ENCODE data around the gene USH2A.

Gene USH2A

DNA sequence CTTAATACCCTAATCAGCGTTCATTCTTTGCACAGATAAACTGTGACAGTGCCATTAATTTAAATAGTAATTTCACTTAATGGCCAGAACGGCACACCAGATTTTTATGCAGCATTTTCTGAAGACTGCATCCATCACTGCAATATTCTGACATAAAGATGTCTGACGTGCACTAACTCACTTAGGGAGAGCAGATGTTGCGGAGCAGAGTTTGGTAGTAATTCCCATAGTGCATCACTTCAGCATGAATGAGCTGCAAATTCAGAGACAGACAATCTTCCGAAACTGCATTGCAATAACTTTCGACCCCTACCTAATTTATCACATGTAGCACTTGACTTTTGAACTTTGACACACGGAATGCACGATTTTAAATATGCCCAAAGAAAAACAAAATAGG, 630.8 kb downstream of the USH2A start:
- POLR2A ChIA-PET = no interaction called here
- no peak for DNase-seq (ENCODE audit: extremely low spot score)
- TF ChIP-seq, protein P1, sequence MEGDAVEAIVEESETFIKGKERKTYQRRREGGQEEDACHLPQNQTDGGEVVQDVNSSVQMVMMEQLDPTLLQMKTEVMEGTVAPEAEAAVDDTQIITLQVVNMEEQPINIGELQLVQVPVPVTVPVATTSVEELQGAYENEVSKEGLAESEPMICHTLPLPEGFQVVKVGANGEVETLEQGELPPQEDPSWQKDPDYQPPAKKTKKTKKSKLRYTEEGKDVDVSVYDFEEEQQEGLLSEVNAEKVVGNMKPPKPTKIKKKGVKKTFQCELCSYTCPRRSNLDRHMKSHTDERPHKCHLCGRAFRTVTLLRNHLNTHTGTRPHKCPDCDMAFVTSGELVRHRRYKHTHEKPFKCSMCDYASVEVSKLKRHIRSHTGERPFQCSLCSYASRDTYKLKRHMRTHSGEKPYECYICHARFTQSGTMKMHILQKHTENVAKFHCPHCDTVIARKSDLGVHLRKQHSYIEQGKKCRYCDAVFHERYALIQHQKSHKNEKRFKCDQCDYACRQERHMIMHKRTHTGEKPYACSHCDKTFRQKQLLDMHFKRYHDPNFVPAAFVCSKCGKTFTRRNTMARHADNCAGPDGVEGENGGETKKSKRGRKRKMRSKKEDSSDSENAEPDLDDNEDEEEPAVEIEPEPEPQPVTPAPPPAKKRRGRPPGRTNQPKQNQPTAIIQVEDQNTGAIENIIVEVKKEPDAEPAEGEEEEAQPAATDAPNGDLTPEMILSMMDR (IDR thresholded peaks at IDR 0.05; ENCODE audit: control extremely low read depth, extremely low read depth, low read depth, missing control alignments) = no peak
- CTCF ChIA-PET = interaction anchor here (1.4 kb wide), 1 partner anchor 429 kb away, joined by 3 read pairs; no protein-coding TSS in a partner anchor

DNA sequence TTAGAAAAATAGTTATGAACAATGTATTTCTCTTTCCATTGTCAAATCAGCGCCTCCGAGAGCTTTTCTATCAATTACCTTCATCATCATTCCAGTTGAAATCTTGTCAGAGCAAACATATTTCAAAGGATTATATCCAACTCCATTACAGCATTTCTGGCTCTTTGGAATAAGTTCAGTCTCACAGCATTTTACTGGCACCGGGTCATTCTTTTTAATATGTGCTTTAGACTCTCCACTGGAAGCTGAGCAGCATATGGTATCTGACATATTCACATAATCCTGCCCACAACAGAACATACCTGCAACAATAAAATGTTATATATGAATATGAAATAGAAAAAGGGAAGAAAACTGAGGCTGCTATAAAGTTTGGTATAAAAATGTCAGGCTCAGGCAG, 633.3 kb downstream of the USH2A start:
- TF ChIP-seq, protein P1 (IDR thresholded peaks at IDR 0.05; ENCODE audit: control extremely low read depth, extremely low read depth, low read depth, missing control alignments) = no peak
- ChIA-PET CTCF (interaction anchor here (0.9 to 1.5 kb wide), 2 partner anchors 16 to 19 kb away, joined by 3 to 5 read pairs; no protein-coding TSS in a partner anchor), POLR2A (no interaction called here)
- DNase-seq (ENCODE audit: extremely low spot score) = no peak

DNA sequence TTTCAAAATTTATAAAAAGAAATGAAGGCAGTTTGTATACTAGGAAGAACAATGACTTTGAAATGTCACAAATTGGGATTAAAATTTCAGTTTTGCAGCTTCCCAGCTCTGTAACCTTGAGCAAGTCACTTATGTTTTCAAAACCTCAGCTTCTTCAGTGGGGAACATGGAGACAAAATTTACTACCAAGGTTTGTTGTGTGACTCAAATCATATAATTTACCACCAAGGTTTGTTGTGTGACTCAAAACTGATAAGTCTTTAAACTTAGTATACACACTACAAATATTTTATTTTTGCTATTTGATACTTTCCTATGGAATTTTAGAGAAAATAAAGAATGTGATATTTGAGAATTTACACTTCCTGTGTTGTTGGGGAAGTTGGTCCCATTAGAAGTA, 636.3 kb downstream of the USH2A start:
- no peak for DNase-seq (ENCODE audit: extremely low spot score)
- POLR2A ChIA-PET = no interaction called here
- CTCF ChIA-PET = no interaction called here
- TF ChIP-seq, protein P1 (IDR thresholded peaks at IDR 0.05; ENCODE audit: control extremely low read depth, extremely low read depth, low read depth, missing control alignments) = no peak

DNA sequence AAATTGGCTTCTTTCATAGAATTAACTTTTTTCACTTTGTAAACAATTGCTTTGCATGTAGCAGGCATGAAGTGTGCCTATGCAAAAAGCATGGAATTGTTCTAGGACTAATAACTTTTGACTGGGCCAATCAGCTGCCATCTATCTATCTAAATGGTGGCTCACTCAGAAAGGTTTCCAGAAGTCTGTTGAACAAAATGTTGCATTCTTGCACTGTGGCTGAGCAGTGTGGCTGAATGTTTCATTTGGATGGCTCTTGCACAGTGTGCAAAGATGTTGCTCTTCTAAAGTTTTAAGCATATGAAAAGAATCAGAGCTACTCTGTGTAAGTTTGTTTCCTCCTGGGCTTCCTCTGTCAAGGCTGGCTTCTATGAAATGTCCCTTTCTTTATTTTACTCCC, 642.6 kb downstream of the USH2A start:
- ChIA-PET POLR2A (no interaction called here), CTCF (no interaction called here)
- TF ChIP-seq, protein P1 (IDR thresholded peaks at IDR 0.05; ENCODE audit: control extremely low read depth, extremely low read depth, low read depth, missing control alignments) = no peak
- no peak for DNase-seq (ENCODE audit: extremely low spot score)

DNA sequence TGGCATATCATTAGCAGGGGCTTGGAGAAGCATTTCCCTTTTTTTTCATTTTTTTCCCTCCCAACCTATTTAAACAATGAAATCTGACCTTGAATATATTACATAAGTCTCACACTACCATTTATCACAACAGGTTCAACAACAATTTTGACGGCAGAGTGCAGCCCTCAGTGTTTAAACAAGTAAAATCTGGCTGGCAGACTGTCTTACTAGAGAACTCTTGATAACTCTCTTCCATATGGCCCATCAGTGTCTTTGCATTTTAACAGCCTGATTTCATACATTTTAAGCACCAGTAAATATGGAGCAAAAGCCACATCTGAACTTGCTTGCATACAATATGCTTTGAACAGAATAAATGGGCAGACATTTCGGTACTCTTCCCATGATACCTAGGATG, 643.1 kb downstream of the USH2A start:
- TF ChIP-seq, protein P1 (IDR thresholded peaks at IDR 0.05; ENCODE audit: control extremely low read depth, extremely low read depth, low read depth, missing control alignments) = no peak
- ChIA-PET POLR2A (no interaction called here), CTCF (no interaction called here)

DNA sequence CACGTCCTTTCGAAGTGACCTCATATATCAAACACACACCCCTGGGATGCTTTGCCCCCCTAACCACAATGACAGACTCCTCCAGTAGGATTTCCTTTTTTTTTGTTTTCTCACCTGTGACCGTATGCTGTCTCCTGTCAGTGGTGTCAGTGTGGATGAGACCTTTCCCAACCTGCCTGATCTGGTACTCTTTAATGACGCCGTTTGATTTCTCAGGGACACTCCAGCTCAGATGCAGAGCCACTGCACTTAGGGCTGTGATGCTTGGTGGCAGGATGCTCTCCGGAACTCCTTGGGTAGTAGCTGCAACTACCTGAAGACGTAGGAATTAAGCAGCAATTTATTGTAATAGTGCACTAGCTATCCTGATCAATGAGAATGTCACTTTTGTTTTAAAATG, 643.5 kb downstream of the USH2A start:
- DNase-seq (ENCODE audit: extremely low spot score) = no peak
- ChIA-PET CTCF (no interaction called here), POLR2A (no interaction called here)
- TF ChIP-seq, protein P1 (IDR thresholded peaks at IDR 0.05; ENCODE audit: control extremely low read depth, extremely low read depth, low read depth, missing control alignments) = no peak

More for the DNA sequence above, 643.1 kb downstream of the USH2A start:
- no peak for DNase-seq (ENCODE audit: extremely low spot score)
